MCF 10A (cell line): ENCODE data around the gene NADK2. TPM values are rescaled to one million over a fixed set of nuclear protein-coding genes. Genes with fewer than 3 reads are reported as not detected.

ENCODE experiments used
- BruUV-seq: library from RNA; stranded (reverse); fragments of 400-500 nt; replicated peaks from 2 replicates; lab custom pipeline; 2021; lab: Mats Ljungman, UMichigan
- CTCF ChIA-PET: fragments of 300-600 bp; sonication (Branson Sonifier 250); formaldehyde crosslinking; extraction: SDS; loops from one replicate; lab custom pipeline; 2021; ENCODE audit warnings: antibody characterized with exemption, inconsistent platforms; lab: Yijun Ruan, JAX
- POLR2A ChIA-PET: fragments of 300-600, 350-650 bp; sonication (Branson Sonifier 250); formaldehyde crosslinking; extraction: SDS; loops from one replicate; lab custom pipeline; 2020; ENCODE audit warnings: antibody characterized with exemption, inconsistent platforms; lab: Yijun Ruan, JAX
- DNase-seq: peaks from one replicate; pipeline ENCODE4 v3.0.0-alpha.2; 2018; ENCODE audit not compliant: unreplicated experiment
- H3K27ac Mint-ChIP-seq: one replicate; pipeline ENCODE4 v1.8.0; 2022; ENCODE audit warnings: mild to moderate bottlenecking, low read depth, mixed read lengths; ENCODE audit not compliant: unreplicated experiment
- H3K27me3 Mint-ChIP-seq: one replicate; pipeline ENCODE4 v1.8.0; 2022; ENCODE audit warnings: mixed read lengths; ENCODE audit not compliant: insufficient read depth, unreplicated experiment
- H3K36me3 Mint-ChIP-seq: one replicate; pipeline ENCODE4 v1.8.0; 2022; ENCODE audit warnings: mild to moderate bottlenecking, moderate library complexity, mixed read lengths; ENCODE audit not compliant: insufficient read depth, unreplicated experiment
- H3K4me1 Mint-ChIP-seq: one replicate; pipeline ENCODE4 v1.8.0; 2022; ENCODE audit warnings: mixed read lengths; ENCODE audit not compliant: insufficient read depth, unreplicated experiment
- H3K4me3 Mint-ChIP-seq: one replicate; pipeline ENCODE4 v1.8.0; 2022; ENCODE audit warnings: mild to moderate bottlenecking, moderate library complexity, mixed read lengths; ENCODE audit not compliant: unreplicated experiment
- H3K9me3 Mint-ChIP-seq: one replicate; pipeline ENCODE4 v1.8.0; 2022; ENCODE audit warnings: mixed read lengths; ENCODE audit not compliant: unreplicated experiment
- CTCF ChIP-seq: fragments of 200-600 bp; IDR thresholded peaks from one replicate; pipeline ENCODE4 v1.8.0; 2022; ENCODE audit warnings: antibody characterized with exemption, mild to moderate bottlenecking; ENCODE audit not compliant: unreplicated experiment
- intact Hi-C: fragments of 100-400 bp; cut with micrococcal nuclease; formaldehyde crosslinking; loops from 2 replicates; pipeline ENCODE4 v1.14.1; 2022
- total RNA-seq: library from RNA; stranded (reverse); gene quantifications from 2 replicates; pipeline ENCODE4 v1.2.3, GENCODE V29; 2022

Gene NADK2
- total RNA-seq, 1 experiment from 2014 or later, result 37.1 TPM

DNA sequence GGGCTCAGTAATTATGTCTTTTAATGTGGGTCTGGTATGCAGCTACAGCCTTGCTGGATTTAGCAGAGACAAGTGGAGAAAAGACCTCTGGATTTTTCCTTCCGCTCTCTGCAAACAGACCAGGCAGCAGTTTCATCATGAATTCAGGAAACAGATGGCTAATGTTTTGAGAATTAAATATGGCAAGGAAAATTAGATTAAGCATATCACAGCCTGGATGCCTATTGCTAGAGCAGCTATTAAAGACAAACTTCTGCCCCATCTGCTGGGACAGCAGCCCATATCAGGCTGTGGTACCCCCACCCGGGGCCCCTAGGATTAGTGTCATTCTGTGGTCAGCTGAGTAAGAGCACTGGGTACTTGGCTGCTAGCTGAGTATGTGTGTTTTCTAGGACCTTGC lies 83.6 kb downstream of the NADK2 start:
- no TSS peak for BruUV-seq
- H3K27me3 Mint-ChIP-seq, result no peaks in the 10 kb centered on the region
- CTCF ChIA-PET, result interaction anchor here (0.9 to 2.9 kb wide), 2 partner anchors 14 to 20 kb away, joined by 3 to 21 read pairs; no protein-coding TSS in a partner anchor
- POLR2A ChIA-PET, result no interaction called here
- intact Hi-C loops, result loop anchor here (10.0 kb wide), 1 partner anchor 83 kb away; no protein-coding TSS in a partner anchor
- no peak overlapping the region for H3K4me3 Mint-ChIP-seq
- TF ChIP-seq CTCF, result no peak
- DNase-seq, result no peak
- peaks cover 77% of the 10 kb centered on the region for H3K36me3 Mint-ChIP-seq
- H3K4me1 Mint-ChIP-seq, result peaks cover 40% of the 10 kb centered on the region
- peak overlapping the region; percentile 2 for H3K27ac Mint-ChIP-seq
- no peaks in the 10 kb centered on the region for H3K9me3 Mint-ChIP-seq

GRCh38 chr5:36156619-36157018 lies 85.1 kb downstream of the NADK2 start:
- BruUV-seq, result no TSS peak
- peaks cover 63% of the 10 kb centered on the region for H3K36me3 Mint-ChIP-seq
- no peaks in the 10 kb centered on the region for H3K27me3 Mint-ChIP-seq
- POLR2A ChIA-PET, result interaction anchor here (0.6 to 2.0 kb wide), 5 partner anchors 10 to 1741 kb away, joined by 3 to 9 read pairs (median 4); partner anchors contain the start of gene NADK2
- CTCF ChIA-PET, result interaction anchor here (0.7 to 2.9 kb wide), 4 partner anchors 9 to 22 kb away, joined by 3 to 21 read pairs (median 4); no protein-coding TSS in a partner anchor
- no peak for TF ChIP-seq CTCF
- H3K9me3 Mint-ChIP-seq, result no peaks in the 10 kb centered on the region
- intact Hi-C loops, result loop anchor here (10.0 kb wide), 1 partner anchor 82 kb away; no protein-coding TSS in a partner anchor
- no peak for DNase-seq
- H3K27ac Mint-ChIP-seq, result peak overlapping the region; percentile 88
- H3K4me1 Mint-ChIP-seq, result peaks cover 39% of the 10 kb centered on the region
- H3K4me3 Mint-ChIP-seq, result peak overlapping the region; percentile 37

DNA sequence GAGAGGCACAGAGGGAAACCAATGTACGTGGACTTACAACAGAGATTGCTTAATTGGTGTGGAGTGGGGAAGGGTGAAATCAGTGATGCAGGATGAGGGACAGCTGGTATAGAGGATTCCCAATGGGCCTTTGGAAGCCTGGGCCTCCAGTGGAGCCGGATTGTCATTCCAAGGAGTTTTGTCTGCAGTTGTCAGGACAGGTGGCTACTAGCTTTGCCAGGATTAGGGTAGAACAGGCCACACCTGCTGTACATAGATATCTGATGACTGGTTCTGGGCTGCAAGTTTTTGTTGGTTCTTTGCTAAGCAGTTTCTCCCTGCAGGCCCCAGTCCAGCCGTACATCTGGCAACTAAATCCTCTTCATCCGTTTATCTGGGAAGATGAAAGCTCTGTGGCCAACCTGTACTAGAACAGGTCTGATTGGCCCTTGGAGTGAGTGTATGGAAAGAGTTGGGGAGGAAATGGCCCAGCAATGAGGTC lies 85.6 kb downstream of the NADK2 start:
- H3K4me3 Mint-ChIP-seq, result peak overlapping the region; percentile 37
- POLR2A ChIA-PET, result interaction anchor here (0.6 to 2.0 kb wide), 7 partner anchors 10 to 1740 kb away, joined by 3 to 9 read pairs (median 4); partner anchors contain the start of gene NADK2

More for the DNA sequence above, 85.6 kb downstream of the NADK2 start:
- intact Hi-C loops, result loop anchor here (10.0 kb wide), 1 partner anchor 81 kb away; no protein-coding TSS in a partner anchor
- CTCF ChIA-PET, result interaction anchor here (0.7 to 2.9 kb wide), 4 partner anchors 8 to 22 kb away, joined by 3 to 21 read pairs (median 4); no protein-coding TSS in a partner anchor
- Mint-ChIP-seq H3K27ac (peak overlapping the region; percentile 88), H3K36me3 (peaks cover 58% of the 10 kb centered on the region), H3K9me3 (no peaks in the 10 kb centered on the region), H3K27me3 (no peaks in the 10 kb centered on the region), H3K4me1 (peaks cover 35% of the 10 kb centered on the region)
- no peak for TF ChIP-seq CTCF
- peak; percentile 14 for DNase-seq
- no TSS peak for BruUV-seq
